B cell (primary cell): ENCODE data around the gene AGRN.

ENCODE experiments used
- CTCF ChIP-seq: fragments of 200-600 bp; IDR thresholded peaks from one replicate; pipeline ENCODE4 v1.8.0; 2022; ENCODE audit warnings: antibody characterized with exemption, mild to moderate bottlenecking
- EZH2 ChIP-seq: IDR thresholded peaks from 2 replicates; pipeline ENCODE4 v1.6.1; 2012; ENCODE audit warnings: borderline replicate concordance, low read depth, mild to moderate bottlenecking, moderate library complexity, low read length; ENCODE audit not compliant: insufficient read depth, poor library complexity, severe bottlenecking

DNA sequence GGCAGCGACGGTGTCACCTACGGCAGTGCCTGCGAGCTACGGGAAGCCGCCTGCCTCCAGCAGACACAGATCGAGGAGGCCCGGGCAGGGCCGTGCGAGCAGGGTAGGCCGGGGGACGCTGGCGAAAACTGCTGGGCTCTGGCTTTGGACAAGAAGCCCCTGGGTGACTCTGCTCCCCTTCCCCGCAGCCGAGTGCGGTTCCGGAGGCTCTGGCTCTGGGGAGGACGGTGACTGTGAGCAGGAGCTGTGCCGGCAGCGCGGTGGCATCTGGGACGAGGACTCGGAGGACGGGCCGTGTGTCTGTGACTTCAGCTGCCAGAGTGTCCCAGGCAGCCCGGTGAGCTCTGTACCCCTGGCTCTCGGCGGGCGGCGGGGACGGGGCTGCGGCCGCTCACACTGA lies 24.0 kb downstream of the AGRN start:
- TF ChIP-seq CTCF (no peak), EZH2 (no peak)
